ENCODE measurements around the gene SHC1.

The SHC1 gene

GRCh38 chr1:154937085-154937987, 33.2 kb downstream of the SHC1 start (continued):
- TF ChIP-seq PRDM10 (tag by site-specific recombination; IDR thresholded peaks at IDR 0.05) (peak; percentile 100), ZNF174 (tag by site-specific recombination; IDR thresholded peaks at IDR 0.05) (no peak), MEIS1 (CRISPR knock-in tag; IDR thresholded peaks at IDR 0.05; ENCODE audit: borderline replicate concordance) (no peak), ZNF600 (tag by site-specific recombination; IDR thresholded peaks at IDR 0.05) (peak; percentile 91), ZNF658 (tag by site-specific recombination; IDR thresholded peaks at IDR 0.05) (no peak), ZNF155 (tag by site-specific recombination; IDR thresholded peaks at IDR 0.05) (no peak), ZBTB21 (tag by site-specific recombination; IDR thresholded peaks at IDR 0.05) (peak; percentile 98), ZNF521 (tag by site-specific recombination; IDR thresholded peaks at IDR 0.05) (no peak), OSR2 (tag by site-specific recombination; IDR thresholded peaks at IDR 0.05) (peak; percentile 24; the same call in 1 of the 2 replicates), ZIC2 (tag by site-specific recombination; IDR thresholded peaks at IDR 0.05) (no peak), SCRT2 (tag by site-specific recombination; IDR thresholded peaks at IDR 0.05) (no peak), ZNF549 (tag by site-specific recombination; IDR thresholded peaks at IDR 0.05) (no peak), TCF7L2 (IDR thresholded peaks at IDR 0.05; ENCODE audit: borderline replicate concordance, low read depth, low read length) (peak; percentile 57; the same call in 1 of the 2 replicates), RBAK (tag by site-specific recombination; IDR thresholded peaks at IDR 0.05) (no peak), BCL11A (tag by site-specific recombination; IDR thresholded peaks at IDR 0.05; ENCODE audit: low read depth) (no peak), ZNF837 (tag by site-specific recombination; IDR thresholded peaks at IDR 0.05) (no peak), PATZ1 (tag by site-specific recombination; IDR thresholded peaks at IDR 0.05) (peak; percentile 73), KLF8 (tag by site-specific recombination; IDR thresholded peaks at IDR 0.05) (peak; percentile 86; the same call in 1 of the 2 replicates), ZEB2 (tag by site-specific recombination; IDR thresholded peaks at IDR 0.05) (peak; percentile 60), BCL11B (tag by site-specific recombination; IDR thresholded peaks at IDR 0.05; ENCODE audit: low read depth) (no peak), ZNF529 (tag by site-specific recombination; IDR thresholded peaks at IDR 0.05; ENCODE audit: insufficient replicate concordance) (no peak), ZNF610 (tag by site-specific recombination; IDR thresholded peaks at IDR 0.05; ENCODE audit: borderline replicate concordance) (peak; percentile 17; the same call in 1 of the 2 replicates), ZNF23 (tag by site-specific recombination; IDR thresholded peaks at IDR 0.05; ENCODE audit: borderline replicate concordance) (no peak), ZNF560 (tag by site-specific recombination; IDR thresholded peaks at IDR 0.05; ENCODE audit: borderline replicate concordance) (no peak), ZNF354C (tag by site-specific recombination; IDR thresholded peaks at IDR 0.05; ENCODE audit: borderline replicate concordance, low read depth) (no peak), ZNF660 (tag by site-specific recombination; IDR thresholded peaks at IDR 0.05) (peak; percentile 78)
- TF ChIP-seq, protein P1, sequence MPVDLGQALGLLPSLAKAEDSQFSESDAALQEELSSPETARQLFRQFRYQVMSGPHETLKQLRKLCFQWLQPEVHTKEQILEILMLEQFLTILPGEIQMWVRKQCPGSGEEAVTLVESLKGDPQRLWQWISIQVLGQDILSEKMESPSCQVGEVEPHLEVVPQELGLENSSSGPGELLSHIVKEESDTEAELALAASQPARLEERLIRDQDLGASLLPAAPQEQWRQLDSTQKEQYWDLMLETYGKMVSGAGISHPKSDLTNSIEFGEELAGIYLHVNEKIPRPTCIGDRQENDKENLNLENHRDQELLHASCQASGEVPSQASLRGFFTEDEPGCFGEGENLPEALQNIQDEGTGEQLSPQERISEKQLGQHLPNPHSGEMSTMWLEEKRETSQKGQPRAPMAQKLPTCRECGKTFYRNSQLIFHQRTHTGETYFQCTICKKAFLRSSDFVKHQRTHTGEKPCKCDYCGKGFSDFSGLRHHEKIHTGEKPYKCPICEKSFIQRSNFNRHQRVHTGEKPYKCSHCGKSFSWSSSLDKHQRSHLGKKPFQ (tag by site-specific recombination; IDR thresholded peaks at IDR 0.05): no peak
- TF ChIP-seq, protein P2, sequence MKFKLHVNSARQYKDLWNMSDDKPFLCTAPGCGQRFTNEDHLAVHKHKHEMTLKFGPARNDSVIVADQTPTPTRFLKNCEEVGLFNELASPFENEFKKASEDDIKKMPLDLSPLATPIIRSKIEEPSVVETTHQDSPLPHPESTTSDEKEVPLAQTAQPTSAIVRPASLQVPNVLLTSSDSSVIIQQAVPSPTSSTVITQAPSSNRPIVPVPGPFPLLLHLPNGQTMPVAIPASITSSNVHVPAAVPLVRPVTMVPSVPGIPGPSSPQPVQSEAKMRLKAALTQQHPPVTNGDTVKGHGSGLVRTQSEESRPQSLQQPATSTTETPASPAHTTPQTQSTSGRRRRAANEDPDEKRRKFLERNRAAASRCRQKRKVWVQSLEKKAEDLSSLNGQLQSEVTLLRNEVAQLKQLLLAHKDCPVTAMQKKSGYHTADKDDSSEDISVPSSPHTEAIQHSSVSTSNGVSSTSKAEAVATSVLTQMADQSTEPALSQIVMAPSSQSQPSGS (tag by site-specific recombination; IDR thresholded peaks at IDR 0.05; ENCODE audit: low read depth): peak; percentile 86
- TF ChIP-seq, protein P3, sequence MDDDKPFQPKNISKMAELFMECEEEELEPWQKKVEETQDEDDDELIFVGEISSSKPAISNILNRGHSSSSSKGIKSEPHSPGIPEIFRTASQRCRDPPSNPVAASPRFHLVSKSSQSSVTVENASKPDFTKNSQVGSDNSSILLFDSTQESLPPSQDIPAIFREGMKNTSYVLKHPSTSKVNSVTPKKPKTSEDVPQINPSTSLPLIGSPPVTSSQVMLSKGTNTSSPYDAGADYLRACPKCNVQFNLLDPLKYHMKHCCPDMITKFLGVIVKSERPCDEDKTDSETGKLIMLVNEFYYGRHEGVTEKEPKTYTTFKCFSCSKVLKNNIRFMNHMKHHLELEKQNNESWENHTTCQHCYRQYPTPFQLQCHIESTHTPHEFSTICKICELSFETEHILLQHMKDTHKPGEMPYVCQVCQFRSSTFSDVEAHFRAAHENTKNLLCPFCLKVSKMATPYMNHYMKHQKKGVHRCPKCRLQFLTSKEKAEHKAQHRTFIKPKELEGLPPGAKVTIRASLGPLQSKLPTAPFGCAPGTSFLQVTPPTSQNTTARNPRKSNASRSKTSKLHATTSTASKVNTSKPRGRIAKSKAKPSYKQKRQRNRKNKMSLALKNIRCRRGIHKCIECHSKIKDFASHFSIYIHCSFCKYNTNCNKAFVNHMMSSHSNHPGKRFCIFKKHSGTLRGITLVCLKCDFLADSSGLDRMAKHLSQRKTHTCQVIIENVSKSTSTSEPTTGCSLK (tag by site-specific recombination; IDR thresholded peaks at IDR 0.05): no peak

All from HEK293 (cell line).